Suprapubic skin (tissue), 3 donors: ENCODE data around the gene PHF12.

Experiments
- POLR2A ChIP-seq, 2 donors: fragments of 450-650 bp; IDR thresholded peaks; one replicate each; pipeline ENCODE4 v1.6.1; 2017; ENCODE audit warnings: antibody characterized with exemption in 2 of 2, mild to moderate bottlenecking in 2 of 2, moderate library complexity in 2 of 2
- TF ChIP-seq, protein P1 (sequence below), 2 donors: fragments of 200-600 bp in 1 of 2; fragments of 450-650 bp in 1 of 2; sonication (generic) in 1 of 2; IDR thresholded peaks; one replicate each; pipeline ENCODE4 v1.5.1; 2016 to 2019; ENCODE audit warnings: antibody characterized with exemption in 2 of 2, mild to moderate bottlenecking in 1 of 2, moderate library complexity in 1 of 2

DNA sequence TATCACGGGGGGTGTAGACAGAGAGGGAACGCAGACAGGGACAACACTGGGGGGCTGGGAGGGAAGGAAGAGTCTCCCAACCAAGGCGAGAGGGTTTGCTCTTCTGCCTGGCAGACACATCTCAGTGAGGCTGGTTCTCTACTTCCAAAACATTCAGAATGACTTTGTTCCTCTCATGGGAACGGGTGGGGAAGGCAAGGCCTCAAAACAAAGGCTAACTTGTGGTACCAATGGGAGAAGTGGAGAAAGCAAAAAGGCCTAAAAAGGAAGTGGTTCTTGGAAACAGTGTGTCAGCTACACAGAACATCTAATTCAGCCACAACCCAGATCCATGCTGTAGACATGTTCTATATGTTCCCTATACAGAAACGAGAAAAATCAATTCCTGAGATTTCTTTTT is 61.3 kb downstream of the PHF12 start:
- TF ChIP-seq POLR2A (IDR thresholded peaks at IDR 0.05), result no peak
- TF ChIP-seq, protein P1, sequence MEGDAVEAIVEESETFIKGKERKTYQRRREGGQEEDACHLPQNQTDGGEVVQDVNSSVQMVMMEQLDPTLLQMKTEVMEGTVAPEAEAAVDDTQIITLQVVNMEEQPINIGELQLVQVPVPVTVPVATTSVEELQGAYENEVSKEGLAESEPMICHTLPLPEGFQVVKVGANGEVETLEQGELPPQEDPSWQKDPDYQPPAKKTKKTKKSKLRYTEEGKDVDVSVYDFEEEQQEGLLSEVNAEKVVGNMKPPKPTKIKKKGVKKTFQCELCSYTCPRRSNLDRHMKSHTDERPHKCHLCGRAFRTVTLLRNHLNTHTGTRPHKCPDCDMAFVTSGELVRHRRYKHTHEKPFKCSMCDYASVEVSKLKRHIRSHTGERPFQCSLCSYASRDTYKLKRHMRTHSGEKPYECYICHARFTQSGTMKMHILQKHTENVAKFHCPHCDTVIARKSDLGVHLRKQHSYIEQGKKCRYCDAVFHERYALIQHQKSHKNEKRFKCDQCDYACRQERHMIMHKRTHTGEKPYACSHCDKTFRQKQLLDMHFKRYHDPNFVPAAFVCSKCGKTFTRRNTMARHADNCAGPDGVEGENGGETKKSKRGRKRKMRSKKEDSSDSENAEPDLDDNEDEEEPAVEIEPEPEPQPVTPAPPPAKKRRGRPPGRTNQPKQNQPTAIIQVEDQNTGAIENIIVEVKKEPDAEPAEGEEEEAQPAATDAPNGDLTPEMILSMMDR (IDR thresholded peaks at IDR 0.05), result no peak
